GM19468 (cell line): ENCODE data around the gene CSTPP1.
"Not testable (repeated sequence)": the region's sequence is repeated elsewhere in the genome, so short reads cannot be mapped to it uniquely, and the experiment has no call there.

Experiments used
- ATAC-seq: cut with Tn5 transposase; IDR thresholded peaks from one replicate; pipeline ENCODE4 v1.9.1; 2021; ENCODE audit warnings: mild to moderate bottlenecking, moderate library complexity, moderate number of reproducible peaks; ENCODE audit not compliant: unreplicated experiment; ENCODE audit errors: extremely low read depth

CSTPP1 gene

DNA sequence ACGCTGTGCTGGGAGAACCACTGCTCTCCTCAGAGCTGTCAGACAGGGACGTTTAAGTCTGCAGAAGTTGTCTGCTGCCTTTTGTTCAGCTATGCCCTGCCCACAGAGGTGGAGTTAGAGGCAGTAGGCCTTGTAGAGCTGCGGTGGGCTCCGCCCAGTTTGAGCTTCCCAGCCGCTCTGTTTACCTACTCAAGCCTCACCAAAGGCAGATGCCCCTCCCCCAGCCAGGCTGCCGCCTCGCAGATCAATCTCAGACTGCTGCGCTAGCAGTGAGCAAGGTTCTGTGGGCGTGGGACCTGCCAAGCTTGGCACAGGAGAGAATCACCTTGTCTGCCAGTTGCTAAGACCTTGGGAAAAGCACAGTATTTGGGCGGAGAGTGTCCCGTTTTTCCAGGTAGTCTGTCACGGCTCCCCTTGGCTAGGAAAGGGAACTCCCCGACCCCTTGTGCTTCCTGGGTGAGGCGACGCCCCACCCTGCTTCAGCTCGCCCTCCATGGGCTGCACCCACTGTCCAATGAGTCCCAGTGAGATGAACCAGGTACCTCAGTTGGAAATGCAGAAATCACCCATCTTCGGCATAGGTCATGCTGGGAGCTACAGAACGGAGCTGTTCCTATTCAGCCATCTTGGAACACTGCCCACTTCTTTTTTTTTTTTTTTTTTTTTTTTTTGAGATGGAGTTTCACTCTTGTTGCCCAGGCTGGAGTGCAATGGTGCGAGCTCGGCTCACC, 182.6 kb downstream of the CSTPP1 start:
- not testable (repeated sequence) for ATAC-seq

DNA sequence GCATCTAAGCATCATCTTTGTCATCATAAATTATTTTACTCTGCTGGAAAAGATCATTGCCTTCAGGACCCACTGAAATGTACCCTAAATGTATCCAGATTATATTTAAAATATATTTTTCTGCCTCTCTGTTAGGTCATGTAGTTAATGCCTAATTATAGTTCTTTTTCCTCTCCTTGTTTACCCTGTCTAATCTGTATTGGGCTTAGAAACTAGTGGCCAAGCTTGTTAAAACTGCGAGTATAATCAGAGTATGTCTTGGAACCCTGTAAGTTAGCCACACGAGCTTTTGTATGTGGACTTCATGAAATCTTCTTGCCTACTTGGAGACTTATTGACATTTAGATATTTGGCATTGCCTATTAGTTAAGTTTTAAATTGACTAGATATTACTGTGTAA, 184.5 kb downstream of the CSTPP1 start:
- ATAC-seq, result no peak

DNA sequence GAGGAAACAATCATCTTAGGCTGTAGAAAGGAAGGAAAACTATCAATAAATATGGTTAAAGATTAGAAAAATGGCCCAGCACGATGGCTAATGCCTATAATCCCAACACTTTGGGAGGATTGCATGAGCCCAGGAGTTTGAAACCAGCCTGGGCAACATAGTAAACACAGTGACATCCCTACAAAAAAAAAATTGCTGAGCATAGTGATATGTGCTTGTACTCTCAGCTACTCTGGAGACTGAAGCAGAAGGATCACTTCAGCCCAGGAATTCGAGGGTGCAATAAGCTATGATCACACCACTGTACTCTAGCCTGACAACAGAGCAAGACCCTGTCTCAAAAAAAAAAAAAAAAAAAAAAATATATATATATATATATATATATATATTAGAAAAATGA, 185.2 kb downstream of the CSTPP1 start:
- ATAC-seq, result no peak

DNA sequence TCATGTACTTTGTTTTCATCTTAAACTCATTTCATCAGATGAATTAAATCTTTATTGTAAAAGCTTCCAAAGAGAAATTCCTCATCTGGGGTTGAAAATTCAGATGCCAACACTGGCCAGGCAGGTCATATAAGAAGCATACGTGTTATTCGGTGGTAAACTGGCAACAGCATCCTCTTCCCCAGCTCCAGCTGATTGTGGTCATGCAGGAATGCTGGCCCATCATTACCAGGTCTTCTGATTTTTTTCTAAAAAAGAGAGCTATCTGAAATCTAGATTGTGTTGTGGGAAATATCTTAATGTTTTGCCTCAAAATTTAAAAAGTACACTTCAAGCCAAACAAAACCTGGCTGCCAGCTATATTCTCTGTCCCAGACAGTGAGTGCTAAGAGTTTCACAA, 186.5 kb downstream of the CSTPP1 start:
- ATAC-seq, result no peak

DNA sequence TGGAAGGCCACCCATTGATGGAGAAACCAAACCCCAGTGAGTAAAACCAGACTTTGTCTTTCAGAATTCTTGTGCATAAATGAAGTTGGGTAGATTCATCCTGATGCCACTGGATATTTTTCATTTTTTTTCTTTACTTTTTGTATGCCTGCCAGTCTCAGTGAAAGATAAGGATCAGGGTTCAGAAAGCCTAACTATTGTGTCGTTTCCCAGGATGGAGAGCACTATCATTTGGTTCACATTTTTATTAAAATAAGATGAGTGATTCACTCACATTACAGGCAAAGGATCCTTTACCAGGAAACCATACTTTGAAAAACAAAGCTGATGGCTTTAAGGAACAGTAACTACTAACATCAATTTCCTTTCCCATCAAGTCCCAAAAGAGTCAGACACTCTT, 188.1 kb downstream of the CSTPP1 start:
- ATAC-seq, result no peak

DNA sequence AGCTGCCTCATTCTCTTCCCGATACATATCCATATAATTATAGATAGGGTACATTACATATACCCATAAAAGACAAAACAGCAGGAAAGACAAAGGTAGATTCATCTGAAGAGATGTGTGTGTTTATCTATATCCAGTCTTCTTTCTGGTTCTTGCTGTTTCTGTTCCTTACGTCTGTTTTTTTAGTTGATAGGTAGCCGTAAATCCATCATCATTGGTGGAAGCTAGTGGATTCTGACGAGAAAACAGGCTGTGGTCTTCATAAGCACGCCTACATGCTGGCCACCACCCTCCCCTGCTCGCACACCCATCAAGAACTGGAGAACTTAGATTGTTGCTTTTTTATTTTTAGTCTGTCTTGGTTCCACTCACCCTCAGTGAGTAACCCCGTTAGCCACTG, 188.5 kb downstream of the CSTPP1 start:
- ATAC-seq, result no peak

DNA sequence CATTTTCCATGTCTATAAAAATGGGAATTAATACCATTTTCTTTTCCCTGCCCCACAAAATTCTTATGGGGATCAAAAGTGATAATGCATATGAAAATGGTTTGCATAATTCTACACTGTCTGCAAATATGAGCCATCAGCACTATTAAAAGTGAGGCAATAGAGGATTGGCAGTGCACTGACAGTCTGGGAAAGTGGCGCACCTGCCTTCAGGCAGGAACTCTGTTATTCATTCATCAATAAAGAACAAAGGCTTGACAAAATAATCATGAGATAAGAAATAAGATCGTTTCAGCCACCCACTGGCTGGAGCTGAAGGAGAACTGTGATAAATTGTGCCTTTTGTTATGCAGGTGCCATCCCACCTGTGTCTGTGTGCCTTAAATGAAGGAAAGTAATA, 190.7 kb downstream of the CSTPP1 start:
- no peak for ATAC-seq

DNA sequence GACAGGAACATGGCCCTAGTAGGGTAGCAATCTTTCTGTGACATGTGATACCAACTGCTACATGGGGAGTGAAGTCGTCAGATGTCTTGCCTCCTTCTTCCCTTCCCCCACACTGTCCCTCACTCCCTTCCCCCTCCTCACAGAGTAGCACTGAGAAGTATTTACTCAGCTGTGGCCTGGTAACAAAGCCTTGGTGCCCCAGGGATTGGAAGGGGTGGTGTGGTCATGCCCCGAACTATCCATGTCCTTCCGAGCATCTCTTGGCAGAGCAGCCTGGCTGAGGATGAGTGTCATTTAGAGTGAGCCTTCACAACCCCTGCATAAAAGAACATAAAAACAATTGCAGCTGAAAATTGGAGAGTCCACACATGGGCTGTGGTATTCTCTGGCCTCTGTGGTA, 194.0 kb downstream of the CSTPP1 start:
- ATAC-seq, result no peak

DNA sequence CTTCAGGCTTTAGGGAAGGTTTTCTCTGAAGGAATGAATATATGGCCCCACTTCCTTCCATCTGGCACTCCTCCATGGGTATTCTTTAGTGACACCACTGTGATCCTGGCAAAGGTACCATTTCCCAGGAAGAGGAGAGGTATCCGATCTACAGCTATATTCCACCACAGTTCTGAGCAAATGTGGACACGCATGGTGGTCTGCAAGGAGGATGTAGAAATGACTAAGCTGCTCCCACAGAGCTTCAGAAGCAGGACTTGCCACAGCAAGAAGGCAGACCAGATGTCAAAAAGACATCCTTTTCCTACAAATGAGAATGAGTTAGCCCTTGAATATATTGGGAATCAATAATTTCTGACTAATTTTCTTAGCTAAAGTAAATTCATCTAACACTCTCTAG, 194.6 kb downstream of the CSTPP1 start:
- no peak for ATAC-seq

DNA sequence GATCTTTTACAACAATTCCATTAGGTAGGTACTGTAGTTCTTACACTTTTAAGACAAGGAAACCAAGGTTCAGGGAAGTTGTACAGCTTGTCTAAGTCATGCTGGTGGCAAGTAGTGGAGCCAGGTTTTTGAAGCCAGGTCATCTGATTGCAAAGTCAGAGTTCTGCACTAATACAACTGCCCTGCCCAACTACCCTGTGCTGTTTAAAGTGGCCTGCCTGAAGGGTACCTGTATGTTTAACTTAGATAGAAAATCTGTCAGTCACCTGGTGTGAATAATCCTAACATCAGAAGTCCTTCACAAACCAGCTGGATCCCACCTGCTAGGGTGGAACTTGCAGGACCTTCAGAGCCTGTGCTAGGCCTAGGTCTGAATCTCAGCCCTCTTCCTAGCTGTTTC, 195.9 kb downstream of the CSTPP1 start:
- no peak for ATAC-seq

DNA sequence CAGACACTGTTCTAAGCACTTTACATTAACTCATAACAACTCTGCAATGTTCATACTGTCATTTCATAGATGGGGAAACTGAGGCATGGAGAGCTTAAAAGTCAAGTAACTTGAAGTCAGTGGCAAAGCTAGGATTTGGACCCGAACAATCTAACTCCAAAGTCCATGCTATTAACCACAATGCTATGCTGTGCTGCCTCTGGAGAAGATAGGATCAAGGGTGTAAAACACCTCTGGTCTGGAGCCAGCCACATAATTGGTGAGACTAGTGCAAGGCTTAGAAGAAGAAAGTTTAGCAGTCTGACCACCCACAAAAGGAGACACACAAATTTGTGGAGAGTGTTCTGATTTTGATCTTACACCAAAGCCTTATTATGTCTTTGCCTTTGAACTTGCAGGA, 196.4 kb downstream of the CSTPP1 start:
- ATAC-seq, result no peak

DNA sequence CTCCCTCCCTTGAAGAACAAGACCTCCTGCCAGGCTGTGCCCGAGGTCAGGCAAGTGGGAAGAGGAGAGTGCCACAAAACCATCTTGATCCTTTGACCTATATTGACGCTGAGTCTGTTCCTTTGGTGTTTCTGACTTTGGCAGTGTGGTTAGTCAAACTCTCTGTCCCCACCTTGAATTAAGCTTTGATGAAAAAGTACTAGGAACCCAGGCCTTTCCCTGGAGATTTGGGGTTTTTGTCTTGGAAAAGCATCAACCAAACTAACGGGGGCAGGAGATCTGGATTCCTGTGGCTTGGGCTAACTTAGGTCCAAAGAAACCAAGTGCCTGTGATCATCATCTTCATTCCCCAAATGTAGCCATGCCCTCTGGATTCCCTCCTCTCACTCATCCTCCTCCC, 199.8 kb downstream of the CSTPP1 start:
- ATAC-seq, result no peak

DNA sequence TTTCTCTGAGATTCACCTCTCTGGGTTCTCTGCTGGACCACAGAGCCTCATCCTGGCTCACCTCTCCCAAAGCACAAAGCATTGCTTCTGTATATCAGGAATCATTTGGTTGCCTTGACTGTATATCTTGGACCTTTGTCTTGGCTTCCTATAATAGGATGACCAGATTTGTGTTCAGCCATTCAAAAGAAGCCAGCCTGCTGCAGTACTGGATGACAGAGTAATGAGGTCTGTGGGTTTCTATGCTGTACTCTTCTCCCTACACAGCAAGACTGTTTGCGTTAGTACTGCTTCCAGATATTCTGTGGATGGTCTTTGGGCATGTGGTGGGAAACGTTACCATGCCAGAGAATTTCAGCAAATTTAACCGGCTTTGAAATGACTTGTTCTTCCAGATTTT, 200.4 kb downstream of the CSTPP1 start:
- no peak for ATAC-seq

DNA sequence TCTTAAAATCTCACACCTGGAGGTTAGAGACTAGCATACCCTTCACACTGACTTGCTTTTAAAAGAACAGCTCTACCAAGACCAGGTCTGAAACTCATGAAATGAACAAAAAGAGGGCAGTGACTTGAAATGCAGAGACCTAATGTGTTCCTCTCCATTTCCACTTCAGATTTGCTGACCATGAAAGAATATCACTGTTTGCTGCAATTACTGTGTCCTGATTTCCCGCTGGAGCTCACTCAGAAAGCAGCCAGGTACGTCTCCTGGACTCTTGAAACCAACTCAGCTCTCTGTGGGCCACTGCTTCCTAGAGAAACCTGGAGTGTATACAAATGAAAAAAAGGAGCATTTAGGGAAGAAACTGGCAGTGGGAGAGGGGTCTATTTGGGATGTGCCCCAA, 200.9 kb downstream of the CSTPP1 start:
- no peak for ATAC-seq

DNA sequence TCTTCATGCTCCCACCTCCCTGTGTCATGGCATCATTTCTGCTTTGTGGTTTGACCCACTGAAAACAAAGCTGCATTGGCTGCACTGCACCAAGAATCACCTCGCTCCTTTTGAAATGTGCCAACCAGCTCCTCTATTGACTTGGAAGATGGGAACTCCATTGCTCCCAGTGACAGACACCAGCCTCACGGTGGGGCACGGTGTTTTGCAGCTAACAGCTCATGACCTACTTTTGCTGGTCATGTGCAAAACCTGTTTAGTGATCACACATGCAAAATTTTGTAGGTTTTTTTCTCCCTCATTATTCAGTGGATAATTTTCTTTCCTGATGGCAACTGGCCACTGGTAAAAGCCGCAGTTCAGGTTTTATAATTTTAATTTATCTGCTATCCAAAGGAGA, 203.3 kb downstream of the CSTPP1 start:
- ATAC-seq, result no peak

DNA sequence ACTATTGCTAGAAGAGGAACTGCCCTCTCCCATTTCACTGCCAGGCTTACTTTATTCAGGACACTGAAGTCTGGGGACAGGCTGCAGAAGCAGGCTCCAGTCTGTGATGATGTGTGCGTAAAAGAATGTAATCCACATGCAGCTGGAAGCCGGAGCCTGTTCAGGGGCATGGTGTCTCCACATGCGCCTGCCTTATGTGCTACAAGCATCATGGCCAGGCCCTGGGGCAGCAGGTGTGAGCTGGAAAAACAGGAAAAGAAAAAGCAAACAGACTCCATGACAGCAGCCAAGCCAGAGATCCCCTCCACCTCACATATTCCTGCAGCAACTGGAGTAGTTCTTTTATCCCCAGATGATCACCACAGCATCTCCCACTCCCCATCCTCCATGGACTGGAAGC, 206.8 kb downstream of the CSTPP1 start:
- no peak for ATAC-seq

DNA sequence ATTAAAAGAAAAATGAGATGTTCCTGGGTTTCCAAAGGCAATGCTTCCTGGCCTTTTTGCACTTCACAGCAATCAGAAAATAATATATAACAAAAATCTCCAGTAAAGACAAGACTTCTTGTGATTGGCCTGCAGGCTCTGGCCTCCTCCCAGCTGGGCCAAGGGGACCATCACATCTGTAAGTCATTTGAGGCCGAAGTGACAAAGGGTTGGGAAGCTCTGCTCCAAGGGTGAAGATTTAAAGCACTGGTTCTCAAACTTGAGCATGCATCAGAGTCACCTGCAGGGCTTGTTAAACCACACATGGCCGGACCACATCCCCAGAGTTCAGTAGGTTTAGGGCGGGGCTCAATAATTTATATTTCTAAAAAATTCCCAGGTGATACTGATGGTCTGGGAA, 208.0 kb downstream of the CSTPP1 start:
- no peak for ATAC-seq

DNA sequence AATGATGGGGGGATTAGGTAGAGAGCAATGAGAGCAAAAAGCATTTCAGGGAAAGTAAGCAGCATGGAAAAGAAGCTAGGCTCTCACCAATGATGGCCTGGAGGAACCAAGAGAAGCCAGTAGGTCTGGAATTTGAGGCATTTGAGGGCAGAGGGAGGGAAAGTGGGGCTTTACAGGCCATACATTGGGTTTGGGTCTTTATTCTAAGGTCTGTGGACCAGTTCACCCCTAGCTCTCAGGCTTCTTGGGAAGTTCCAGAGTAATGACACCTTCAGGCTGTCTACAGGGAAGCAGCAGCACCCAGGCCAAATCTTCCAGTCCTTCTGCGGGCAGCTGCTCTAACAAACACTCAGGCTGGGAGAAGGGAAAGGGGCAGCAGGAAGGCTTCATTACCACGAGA, 210.7 kb downstream of the CSTPP1 start:
- ATAC-seq, result no peak

DNA sequence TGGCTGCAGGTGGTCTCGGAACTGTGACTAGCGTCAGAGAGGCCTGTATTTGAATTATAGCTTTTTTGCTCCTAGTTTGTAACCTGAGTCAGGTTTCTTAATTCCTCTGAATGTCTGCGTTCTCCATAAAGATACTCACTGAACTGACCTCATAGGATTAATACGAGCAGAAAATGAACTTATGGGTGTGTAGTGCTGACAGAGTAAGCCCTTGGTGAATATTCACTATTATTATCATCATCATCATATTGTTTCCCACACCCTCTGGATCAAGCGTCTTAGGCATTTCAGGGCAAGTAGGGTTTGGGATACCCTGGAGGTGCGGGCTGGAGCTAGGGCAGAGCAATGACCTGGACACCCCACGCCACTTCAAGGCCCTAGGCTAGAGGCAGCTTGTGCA, 211.1 kb downstream of the CSTPP1 start:
- ATAC-seq, result no peak

DNA sequence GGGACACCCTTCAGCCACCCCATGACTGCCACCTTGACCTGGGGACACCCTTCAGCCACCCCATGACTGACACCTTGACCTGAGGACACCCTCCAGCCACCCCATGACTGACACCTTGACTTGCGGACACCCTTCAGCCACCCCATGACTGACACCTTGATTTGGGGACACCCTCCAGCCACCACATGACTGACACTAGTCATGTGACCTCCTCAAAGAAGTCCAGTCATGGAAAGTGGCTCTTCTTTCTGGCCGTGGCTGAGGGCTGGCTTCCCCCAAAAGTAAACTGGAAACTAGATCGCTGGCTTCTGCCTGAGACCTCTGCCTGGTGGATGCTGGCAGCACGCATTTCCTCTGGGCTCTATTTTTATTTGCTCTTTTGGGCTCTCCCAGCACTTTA, 211.7 kb downstream of the CSTPP1 start:
- no peak for ATAC-seq

DNA sequence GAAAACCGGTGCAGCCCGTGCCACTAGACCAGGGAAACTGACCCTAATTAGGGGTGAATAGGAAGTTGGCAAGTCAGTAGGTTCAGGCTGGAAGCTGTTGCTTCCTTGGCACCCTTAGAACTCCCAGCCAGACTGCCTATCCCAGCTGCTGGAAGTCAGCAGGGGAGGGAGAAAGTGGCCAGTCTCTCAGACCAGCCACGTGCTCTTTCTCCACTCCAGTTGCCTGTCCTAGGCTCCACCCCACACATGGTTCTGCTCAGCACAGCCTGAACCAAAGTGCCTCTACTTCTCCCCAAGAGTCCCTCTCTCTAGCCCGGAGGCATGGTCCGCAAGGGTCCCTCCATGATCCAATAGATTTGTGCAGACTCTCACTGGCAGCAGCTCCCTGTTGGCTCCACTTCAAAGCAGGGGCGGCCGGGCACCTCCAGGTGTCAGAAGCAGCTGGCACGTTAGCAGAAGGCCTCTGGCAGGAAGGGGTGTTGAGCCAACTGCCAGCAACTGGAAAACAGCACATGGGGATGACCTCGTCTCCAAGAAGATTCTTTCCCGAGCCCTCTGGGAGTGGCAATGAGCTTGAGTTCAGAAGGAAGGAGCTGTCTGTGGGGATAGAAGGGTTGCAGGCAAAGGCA, 212.5 kb downstream of the CSTPP1 start:
- no peak for ATAC-seq

DNA sequence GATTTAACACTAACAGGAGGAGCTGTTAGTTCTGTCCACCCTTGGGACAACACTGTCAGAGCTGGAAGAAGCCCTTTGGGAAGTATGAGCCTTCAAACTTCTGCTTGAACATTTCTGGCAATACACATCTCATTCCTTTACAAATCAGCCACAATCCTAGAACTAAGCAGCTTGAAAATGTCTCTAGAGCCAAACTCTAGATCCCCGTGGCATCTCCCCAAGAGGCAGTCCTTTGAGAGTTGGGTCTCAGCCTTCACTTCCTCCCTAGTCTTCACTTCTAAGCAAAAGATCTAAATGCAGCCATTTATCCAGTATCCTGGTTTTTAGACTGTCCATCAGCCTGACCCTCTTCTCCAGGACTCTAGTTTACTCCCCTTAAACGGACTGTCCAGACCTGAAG, 213.2 kb downstream of the CSTPP1 start:
- no peak for ATAC-seq
